Fibroblast of peridontal ligament (primary cell): Measurements from ENCODE around the gene IP6K2.
A peak's percentile ranks its signal among the peaks of the same experiment; 100 is the strongest.

ENCODE experiments used
- DNase-seq: peaks from one replicate; pipeline ENCODE4 v3.0.0-alpha.2; 2010; ENCODE audit errors: extremely low read depth

Gene IP6K2

GRCh38 chr3:48690846-48691458 is 26.1 kb downstream of the IP6K2 start:
- no peak for DNase-seq

- DNase-seq, result no peak
Measured at GRCh38 chr3:48689384-48689783, 27.6 kb downstream of the IP6K2 start.

- DNase-seq, result no peak
Measured at GRCh38 chr3:48688737-48689075, 28.3 kb downstream of the IP6K2 start.

GRCh38 chr3:48688032-48688736 is 28.8 kb downstream of the IP6K2 start:
- DNase-seq, result no peak

GRCh38 chr3:48687220-48687678 is 29.8 kb downstream of the IP6K2 start:
- DNase-seq, result no peak

GRCh38 chr3:48686538-48687219 is 30.3 kb downstream of the IP6K2 start:
- no peak for DNase-seq

GRCh38 chr3:48685603-48686511 is 31.2 kb downstream of the IP6K2 start, which contains the start of gene NCKIPSD:
NCKIPSD (minus strand) TSS chr3:48685915; CDS start chr3:48685807, 108 bp downstream.
- peak; percentile 69 for DNase-seq

- no peak for DNase-seq
Measured at GRCh38 chr3:48685293-48685602, 31.8 kb downstream of the IP6K2 start.

GRCh38 chr3:48684480-48685143 is 32.4 kb downstream of the IP6K2 start:
- peak; percentile 18 for DNase-seq

GRCh38 chr3:48684054-48684349 is 33.0 kb downstream of the IP6K2 start:
- peak; percentile 9 for DNase-seq

GRCh38 chr3:48682786-48683185 is 34.2 kb downstream of the IP6K2 start:
- DNase-seq, result no peak

GRCh38 chr3:48681974-48682610 is 34.9 kb downstream of the IP6K2 start:
- no peak for DNase-seq

GRCh38 chr3:48681541-48681880 is 35.5 kb downstream of the IP6K2 start:
- DNase-seq, result no peak

- no peak for DNase-seq
Measured at GRCh38 chr3:48680811-48681540, 36.0 kb downstream of the IP6K2 start.

GRCh38 chr3:48679411-48680391 is 37.3 kb downstream of the IP6K2 start:
- DNase-seq, result no peak

- no peak for DNase-seq
Measured at GRCh38 chr3:48678566-48679380, 38.2 kb downstream of the IP6K2 start.

- DNase-seq, result peak; percentile 51
Measured at GRCh38 chr3:48678056-48678455, 39.0 kb downstream of the IP6K2 start.

GRCh38 chr3:48674505-48674904 is 42.5 kb downstream of the IP6K2 start:
- no peak for DNase-seq

- DNase-seq, result no peak
Measured at GRCh38 chr3:48672522-48672921, 44.5 kb downstream of the IP6K2 start.
